GM12864 (cell line): ENCODE measurements around the gene ATP6V1C2.

Source experiments
- DNase-seq: peaks from one replicate; pipeline ENCODE4 v3.0.0-alpha.2; 2011; ENCODE audit warnings: low read depth
- H3K4me3 ChIP-seq: 2 replicates; pipeline ENCODE4 v1.5.1; 2011; ENCODE audit warnings: mild to moderate bottlenecking, low read depth, low read length, control low read depth
- CTCF ChIP-seq: IDR thresholded peaks from 2 replicates; pipeline ENCODE4 v1.5.1; 2011; ENCODE audit warnings: low read depth, mild to moderate bottlenecking, moderate library complexity, low read length, control low read depth, inconsistent platforms; ENCODE audit errors: missing control alignments

ATP6V1C2 gene

GRCh38 chr2:10765461-10765860 is 44.0 kb downstream of the ATP6V1C2 start:
- H3K4me3 ChIP-seq, result no peak overlapping the region
- no peak for DNase-seq
- TF ChIP-seq CTCF, result no peak

GRCh38 chr2:10765914-10766313 is 44.5 kb downstream of the ATP6V1C2 start:
- TF ChIP-seq CTCF, result no peak
- DNase-seq, result no peak
- no peak overlapping the region for H3K4me3 ChIP-seq

GRCh38 chr2:10768063-10768507 is 46.7 kb downstream of the ATP6V1C2 start:
- H3K4me3 ChIP-seq, result no peak overlapping the region
- no peak for TF ChIP-seq CTCF
- no peak for DNase-seq

- TF ChIP-seq CTCF, result no peak
- no peak overlapping the region for H3K4me3 ChIP-seq
- no peak for DNase-seq
Measured at GRCh38 chr2:10770956-10771750, 49.7 kb downstream of the ATP6V1C2 start.

GRCh38 chr2:10771786-10772185 is 50.4 kb downstream of the ATP6V1C2 start:
- DNase-seq, result no peak
- no peak for TF ChIP-seq CTCF
- no peak overlapping the region for H3K4me3 ChIP-seq

GRCh38 chr2:10772201-10772867 is 50.9 kb downstream of the ATP6V1C2 start:
- no peak for TF ChIP-seq CTCF
- no peak overlapping the region for H3K4me3 ChIP-seq
- DNase-seq, result no peak
